HEK293 (cell line): ENCODE data around the gene HLA-DMA.

Experiments
- CTCF ChIA-PET: fragments of 350-600 bp; formaldehyde crosslinking; extraction: SDS; loops from one replicate; lab custom pipeline; 2021; ENCODE audit warnings: antibody characterized with exemption; lab: Yijun Ruan, JAX
- POLR2A ChIA-PET: fragments of 300-600 bp; formaldehyde crosslinking; extraction: SDS; loops from one replicate; lab custom pipeline; 2020; ENCODE audit warnings: antibody characterized with exemption, inconsistent platforms; lab: Yijun Ruan, JAX
- H3K27ac ChIP-seq: fragments of 200-500 bp; sonication (Bioruptor generic); 2 replicates; pipeline ENCODE4 v1.5.1; 2014; ENCODE audit warnings: low read depth, low read length, control low read depth, inconsistent platforms; ENCODE audit errors: extremely low read depth
- H3K36me3 ChIP-seq, 2 experiments: fragments of 200-500 bp in 1 of 2; sonication (Bioruptor generic) in 1 of 2; 1 replicate in 1 of 2; 2 replicates in 1 of 2; pipeline ENCODE4 v1.5.1; 2014 to 2017; ENCODE audit warnings: inconsistent platforms in 2 of 2, low read length in 2 of 2; ENCODE audit not compliant: control insufficient read depth in 2 of 2, insufficient read depth in 1 of 2
- H3K4me1 ChIP-seq: fragments of 200-500 bp; sonication (Bioruptor generic); 2 replicates; pipeline ENCODE4 v1.5.1; 2014; ENCODE audit warnings: mild to moderate bottlenecking, low read length, inconsistent platforms; ENCODE audit not compliant: control insufficient read depth, insufficient read depth
- H3K4me3 ChIP-seq: 2 replicates; pipeline ENCODE4 v1.5.1; 2011; ENCODE audit warnings: low read depth, mild to moderate bottlenecking, control low read depth, low read length, moderate library complexity
- H3K9me3 ChIP-seq: fragments of 200-500 bp; sonication (Bioruptor generic); 2 replicates; pipeline ENCODE4 v1.5.1; 2014; ENCODE audit warnings: low read depth, low read length, inconsistent platforms; ENCODE audit not compliant: control insufficient read depth, insufficient read depth
- GFI1B ChIP-seq: fragments of 450-650 bp; formaldehyde crosslinking; IDR thresholded peaks from 2 replicates; pipeline ENCODE4 v1.5.1; 2016; ENCODE audit warnings: missing biosample characterization, missing genetic modification characterization
- HOXC10 ChIP-seq: sonication (generic); formaldehyde crosslinking; IDR thresholded peaks from 2 replicates; pipeline ENCODE4 v1.8.1; 2023; ENCODE audit warnings: mild to moderate bottlenecking, missing genetic modification reagents
- SCRT2 ChIP-seq: fragments of 450-650 bp; formaldehyde crosslinking; IDR thresholded peaks from 2 replicates; pipeline ENCODE4 v1.5.1; 2016; ENCODE audit warnings: missing biosample characterization, missing genetic modification characterization
- SP2 ChIP-seq: fragments of 450-650 bp; formaldehyde crosslinking; IDR thresholded peaks from 2 replicates; pipeline ENCODE4 v1.5.1; 2016; ENCODE audit warnings: missing biosample characterization, missing genetic modification characterization
- YY1 ChIP-seq: fragments of 450-650 bp; formaldehyde crosslinking; IDR thresholded peaks from 2 replicates; pipeline ENCODE4 v1.5.1; 2018; ENCODE audit warnings: missing biosample characterization, missing genetic modification characterization
- YY2 ChIP-seq: fragments of 450-650 bp; formaldehyde crosslinking; IDR thresholded peaks from 2 replicates; pipeline ENCODE4 v1.5.1; 2016; ENCODE audit warnings: missing biosample characterization, missing genetic modification characterization
- ZBTB21 ChIP-seq: fragments of 450-650 bp; formaldehyde crosslinking; IDR thresholded peaks from 2 replicates; pipeline ENCODE4 v1.5.1; 2017; ENCODE audit warnings: missing biosample characterization, missing genetic modification characterization
- ZBTB7A ChIP-seq: fragments of 450-650 bp; formaldehyde crosslinking; IDR thresholded peaks from 2 replicates; pipeline ENCODE4 v1.5.1; 2016; ENCODE audit warnings: low read depth, missing biosample characterization, missing genetic modification characterization
- ZFP37 ChIP-seq: fragments of 450-650 bp; formaldehyde crosslinking; IDR thresholded peaks from 2 replicates; pipeline ENCODE4 v1.5.1; 2016; ENCODE audit warnings: missing biosample characterization, missing genetic modification characterization
- ZNF132 ChIP-seq: fragments of 450-650 bp; formaldehyde crosslinking; IDR thresholded peaks from 2 replicates; pipeline ENCODE4 v1.5.1; 2017; ENCODE audit warnings: missing biosample characterization, missing genetic modification characterization, borderline replicate concordance
- ZNF148 ChIP-seq: fragments of 450-650 bp; formaldehyde crosslinking; IDR thresholded peaks from 2 replicates; pipeline ENCODE4 v1.5.0; 2017; ENCODE audit warnings: missing biosample characterization, missing genetic modification characterization, borderline replicate concordance
- ZNF16 ChIP-seq: fragments of 450-650 bp; formaldehyde crosslinking; IDR thresholded peaks from 2 replicates; pipeline ENCODE4 v1.5.1; 2016; ENCODE audit warnings: low read depth, missing biosample characterization, missing genetic modification characterization
- ZNF174 ChIP-seq: fragments of 450-650 bp; formaldehyde crosslinking; IDR thresholded peaks from 2 replicates; pipeline ENCODE4 v1.5.0; 2017; ENCODE audit warnings: missing biosample characterization, mild to moderate bottlenecking, missing genetic modification characterization
- ZNF19 ChIP-seq: fragments of 450-650 bp; formaldehyde crosslinking; IDR thresholded peaks from 2 replicates; pipeline ENCODE4; 2016; ENCODE audit warnings: missing biosample characterization, missing genetic modification characterization, low read depth
- ZNF2 ChIP-seq: fragments of 450-650 bp; formaldehyde crosslinking; IDR thresholded peaks from 2 replicates; pipeline ENCODE4 v1.5.1; 2016; ENCODE audit warnings: missing biosample characterization, missing genetic modification characterization
- ZNF214 ChIP-seq: fragments of 450-650 bp; formaldehyde crosslinking; IDR thresholded peaks from 2 replicates; pipeline ENCODE4 v1.5.1; 2017; ENCODE audit warnings: missing biosample characterization, mild to moderate bottlenecking, missing genetic modification characterization, borderline replicate concordance
- ZNF292 ChIP-seq: fragments of 450-650 bp; formaldehyde crosslinking; IDR thresholded peaks from 2 replicates; pipeline ENCODE4 v1.5.1; 2016; ENCODE audit warnings: low read depth, missing biosample characterization, missing genetic modification characterization, borderline replicate concordance
- ZNF423 ChIP-seq: fragments of 450-650 bp; formaldehyde crosslinking; IDR thresholded peaks from 2 replicates; pipeline ENCODE4 v1.5.1; 2016; ENCODE audit warnings: missing biosample characterization, missing genetic modification characterization
- ZNF433 ChIP-seq: fragments of 450-650 bp; formaldehyde crosslinking; IDR thresholded peaks from 2 replicates; pipeline ENCODE4 v1.5.1; 2016; ENCODE audit warnings: missing biosample characterization, missing genetic modification characterization, low read depth
- ZNF48 ChIP-seq: fragments of 450-650 bp; formaldehyde crosslinking; IDR thresholded peaks from 2 replicates; pipeline ENCODE4 v1.5.1; 2016; ENCODE audit warnings: missing biosample characterization, missing genetic modification characterization
- ZNF571 ChIP-seq: fragments of 450-650 bp; formaldehyde crosslinking; IDR thresholded peaks from 2 replicates; pipeline ENCODE4 v1.5.0; 2017; ENCODE audit warnings: missing biosample characterization, missing genetic modification characterization
- ZNF660 ChIP-seq: fragments of 450-650 bp; IDR thresholded peaks from 2 replicates; pipeline ENCODE4 v1.5.1; 2018; ENCODE audit warnings: missing biosample characterization, mild to moderate bottlenecking, missing genetic modification characterization
- ZNF701 ChIP-seq: fragments of 450-650 bp; formaldehyde crosslinking; IDR thresholded peaks from 2 replicates; pipeline ENCODE4 v1.5.1; 2016; ENCODE audit warnings: missing biosample characterization, missing genetic modification characterization
- ZNF76 ChIP-seq: fragments of 450-650 bp; formaldehyde crosslinking; IDR thresholded peaks from 2 replicates; pipeline ENCODE4; 2016; ENCODE audit warnings: low read depth, missing biosample characterization, missing genetic modification characterization, borderline replicate concordance
- ZNF785 ChIP-seq: fragments of 450-650 bp; formaldehyde crosslinking; IDR thresholded peaks from 2 replicates; pipeline ENCODE4 v1.5.1; 2016; ENCODE audit warnings: missing biosample characterization, missing genetic modification characterization
- ZNF792 ChIP-seq: fragments of 450-650 bp; formaldehyde crosslinking; IDR thresholded peaks from 2 replicates; pipeline ENCODE4 v1.5.1; 2016; ENCODE audit warnings: missing biosample characterization, missing genetic modification characterization
- ZNF837 ChIP-seq: fragments of 450-650 bp; formaldehyde crosslinking; IDR thresholded peaks from 2 replicates; pipeline ENCODE4 v1.5.1; 2016; ENCODE audit warnings: missing biosample characterization, missing genetic modification characterization
- TF ChIP-seq, protein P1 (sequence below): fragments of 450-650 bp; formaldehyde crosslinking; IDR thresholded peaks from 2 replicates; pipeline ENCODE4 v1.5.1; 2016; ENCODE audit warnings: missing biosample characterization, missing genetic modification characterization
- TF ChIP-seq, protein P2 (sequence below): fragments of 450-650 bp; formaldehyde crosslinking; IDR thresholded peaks from 2 replicates; pipeline ENCODE4 v1.5.1; 2016; ENCODE audit warnings: missing biosample characterization, missing genetic modification characterization
- TF ChIP-seq, protein P3 (sequence below): fragments of 450-650 bp; formaldehyde crosslinking; IDR thresholded peaks from 2 replicates; pipeline ENCODE4 v1.5.1; 2016; ENCODE audit warnings: missing biosample characterization, missing genetic modification characterization, borderline replicate concordance

HLA-DMA gene

GRCh38 chr6:32971242-32971580 lies 18.3 kb upstream of the HLA-DMA start:
- peaks cover 27 to 53% of the 10 kb centered on the region in 2 experiments for H3K36me3 ChIP-seq
- H3K4me1 ChIP-seq = peaks cover 19% of the 10 kb centered on the region
- CTCF ChIA-PET = interaction anchor here (0.7 to 18.0 kb wide), 13 partner anchors 9 to 177 kb away, joined by 3 to 344 read pairs (median 8); partner anchors contain the start of genes HLA-DMA and TAP2
- H3K9me3 ChIP-seq = no peaks in the 10 kb centered on the region
- POLR2A ChIA-PET = interaction anchor here (0.6 to 11.3 kb wide), 79 partner anchors 9 to 1475 kb away, joined by 3 to 405 read pairs (median 6); partner anchors contain the start of genes AGPAT1, ATF6B, B3GALT4 and BAG6
- peak overlapping the region; percentile 99 for H3K27ac ChIP-seq
- peak overlapping the region; percentile 85 for H3K4me3 ChIP-seq
- no peak for TF ChIP-seq HOXC10 (CRISPR knock-in tag)
- peak; percentile 93 for TF ChIP-seq YY1 (tag by site-specific recombination)
- no peak for TF ChIP-seq ZBTB21 (tag by site-specific recombination)
- TF ChIP-seq ZBTB7A = peak; percentile 77; the same call in 1 of the 2 replicates
- no peak for TF ChIP-seq ZNF292 (tag by site-specific recombination)
- TF ChIP-seq ZNF132 (tag by site-specific recombination) = no peak
- no peak for TF ChIP-seq ZNF792 (tag by site-specific recombination)
- TF ChIP-seq ZNF423 (tag by site-specific recombination) = no peak
- TF ChIP-seq, protein P1, sequence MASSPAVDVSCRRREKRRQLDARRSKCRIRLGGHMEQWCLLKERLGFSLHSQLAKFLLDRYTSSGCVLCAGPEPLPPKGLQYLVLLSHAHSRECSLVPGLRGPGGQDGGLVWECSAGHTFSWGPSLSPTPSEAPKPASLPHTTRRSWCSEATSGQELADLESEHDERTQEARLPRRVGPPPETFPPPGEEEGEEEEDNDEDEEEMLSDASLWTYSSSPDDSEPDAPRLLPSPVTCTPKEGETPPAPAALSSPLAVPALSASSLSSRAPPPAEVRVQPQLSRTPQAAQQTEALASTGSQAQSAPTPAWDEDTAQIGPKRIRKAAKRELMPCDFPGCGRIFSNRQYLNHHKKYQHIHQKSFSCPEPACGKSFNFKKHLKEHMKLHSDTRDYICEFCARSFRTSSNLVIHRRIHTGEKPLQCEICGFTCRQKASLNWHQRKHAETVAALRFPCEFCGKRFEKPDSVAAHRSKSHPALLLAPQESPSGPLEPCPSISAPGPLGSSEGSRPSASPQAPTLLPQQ = no peak
- TF ChIP-seq ZNF148 = no peak
- TF ChIP-seq ZNF48 (tag by site-specific recombination) = no peak
- no peak for TF ChIP-seq ZNF76 (tag by site-specific recombination)
- TF ChIP-seq ZNF660 (tag by site-specific recombination) = 0 out of 2 replicates have a peak, but pooled peaks have one; percentile 62
- no peak for TF ChIP-seq SP2 (tag by site-specific recombination)
- TF ChIP-seq SCRT2 (tag by site-specific recombination) = no peak
- 0 out of 2 replicates have a peak, but pooled peaks have one; percentile 22 for TF ChIP-seq ZNF16 (tag by site-specific recombination)
- TF ChIP-seq ZNF837 (tag by site-specific recombination) = peak; percentile 67
- peak; percentile 74 for TF ChIP-seq YY2 (tag by site-specific recombination)
- 0 out of 2 replicates have a peak, but pooled peaks have one; percentile 66 for TF ChIP-seq ZNF701
- TF ChIP-seq GFI1B (tag by site-specific recombination) = no peak
- peak; percentile 47; the same call in 1 of the 2 replicates for TF ChIP-seq ZNF785 (tag by site-specific recombination)
- no peak for TF ChIP-seq ZNF19 (tag by site-specific recombination)
- TF ChIP-seq, protein P2, sequence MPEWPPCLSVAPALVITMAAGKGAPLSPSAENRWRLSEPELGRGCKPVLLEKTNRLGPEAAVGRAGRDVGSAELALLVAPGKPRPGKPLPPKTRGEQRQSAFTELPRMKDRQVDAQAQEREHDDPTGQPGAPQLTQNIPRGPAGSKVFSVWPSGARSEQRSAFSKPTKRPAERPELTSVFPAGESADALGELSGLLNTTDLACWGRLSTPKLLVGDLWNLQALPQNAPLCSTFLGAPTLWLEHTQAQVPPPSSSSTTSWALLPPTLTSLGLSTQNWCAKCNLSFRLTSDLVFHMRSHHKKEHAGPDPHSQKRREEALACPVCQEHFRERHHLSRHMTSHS (tag by site-specific recombination) = no peak
- no peak for TF ChIP-seq ZNF571 (tag by site-specific recombination)
- no peak for TF ChIP-seq ZNF433 (tag by site-specific recombination)
- TF ChIP-seq ZFP37 (tag by site-specific recombination) = peak; percentile 88
- peak; percentile 72; the same call in 1 of the 2 replicates for TF ChIP-seq ZNF2
- TF ChIP-seq ZNF174 (tag by site-specific recombination) = no peak
- TF ChIP-seq ZNF214 (tag by site-specific recombination) = no peak
- TF ChIP-seq, protein P3, sequence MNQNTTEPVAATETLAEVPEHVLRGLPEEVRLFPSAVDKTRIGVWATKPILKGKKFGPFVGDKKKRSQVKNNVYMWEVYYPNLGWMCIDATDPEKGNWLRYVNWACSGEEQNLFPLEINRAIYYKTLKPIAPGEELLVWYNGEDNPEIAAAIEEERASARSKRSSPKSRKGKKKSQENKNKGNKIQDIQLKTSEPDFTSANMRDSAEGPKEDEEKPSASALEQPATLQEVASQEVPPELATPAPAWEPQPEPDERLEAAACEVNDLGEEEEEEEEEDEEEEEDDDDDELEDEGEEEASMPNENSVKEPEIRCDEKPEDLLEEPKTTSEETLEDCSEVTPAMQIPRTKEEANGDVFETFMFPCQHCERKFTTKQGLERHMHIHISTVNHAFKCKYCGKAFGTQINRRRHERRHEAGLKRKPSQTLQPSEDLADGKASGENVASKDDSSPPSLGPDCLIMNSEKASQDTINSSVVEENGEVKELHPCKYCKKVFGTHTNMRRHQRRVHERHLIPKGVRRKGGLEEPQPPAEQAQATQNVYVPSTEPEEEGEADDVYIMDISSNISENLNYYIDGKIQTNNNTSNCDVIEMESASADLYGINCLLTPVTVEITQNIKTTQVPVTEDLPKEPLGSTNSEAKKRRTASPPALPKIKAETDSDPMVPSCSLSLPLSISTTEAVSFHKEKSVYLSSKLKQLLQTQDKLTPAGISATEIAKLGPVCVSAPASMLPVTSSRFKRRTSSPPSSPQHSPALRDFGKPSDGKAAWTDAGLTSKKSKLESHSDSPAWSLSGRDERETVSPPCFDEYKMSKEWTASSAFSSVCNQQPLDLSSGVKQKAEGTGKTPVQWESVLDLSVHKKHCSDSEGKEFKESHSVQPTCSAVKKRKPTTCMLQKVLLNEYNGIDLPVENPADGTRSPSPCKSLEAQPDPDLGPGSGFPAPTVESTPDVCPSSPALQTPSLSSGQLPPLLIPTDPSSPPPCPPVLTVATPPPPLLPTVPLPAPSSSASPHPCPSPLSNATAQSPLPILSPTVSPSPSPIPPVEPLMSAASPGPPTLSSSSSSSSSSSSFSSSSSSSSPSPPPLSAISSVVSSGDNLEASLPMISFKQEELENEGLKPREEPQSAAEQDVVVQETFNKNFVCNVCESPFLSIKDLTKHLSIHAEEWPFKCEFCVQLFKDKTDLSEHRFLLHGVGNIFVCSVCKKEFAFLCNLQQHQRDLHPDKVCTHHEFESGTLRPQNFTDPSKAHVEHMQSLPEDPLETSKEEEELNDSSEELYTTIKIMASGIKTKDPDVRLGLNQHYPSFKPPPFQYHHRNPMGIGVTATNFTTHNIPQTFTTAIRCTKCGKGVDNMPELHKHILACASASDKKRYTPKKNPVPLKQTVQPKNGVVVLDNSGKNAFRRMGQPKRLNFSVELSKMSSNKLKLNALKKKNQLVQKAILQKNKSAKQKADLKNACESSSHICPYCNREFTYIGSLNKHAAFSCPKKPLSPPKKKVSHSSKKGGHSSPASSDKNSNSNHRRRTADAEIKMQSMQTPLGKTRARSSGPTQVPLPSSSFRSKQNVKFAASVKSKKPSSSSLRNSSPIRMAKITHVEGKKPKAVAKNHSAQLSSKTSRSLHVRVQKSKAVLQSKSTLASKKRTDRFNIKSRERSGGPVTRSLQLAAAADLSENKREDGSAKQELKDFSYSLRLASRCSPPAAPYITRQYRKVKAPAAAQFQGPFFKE = no peak
